ENCODE measurements around the gene RNASEH1. TPM values are rescaled to one million over a fixed set of nuclear protein-coding genes. Genes with fewer than 3 reads are reported as not detected.

The RNASEH1 gene
- total RNA-seq, 2 experiments from 2014 or later = 18.7 to 26.0 TPM

- POLR2A ChIA-PET = no interaction called here
Observed at GRCh38 chr2:3598197-3598910, 40.2 kb upstream of the RNASEH1 start.

GRCh38 chr2:3597567-3597966 lies 39.4 kb upstream of the RNASEH1 start:
- DNase-seq = no peak
- H3K9me3 Mint-ChIP-seq = no peaks in the 10 kb centered on the region
- ChIA-PET POLR2A (no interaction called here), CTCF (no interaction called here)
- no peak overlapping the region for H3K27ac Mint-ChIP-seq
- H3K27me3 Mint-ChIP-seq = no peaks in the 10 kb centered on the region
- H3K4me3 Mint-ChIP-seq = no peak overlapping the region
- peaks cover 15% of the 10 kb centered on the region for H3K4me1 Mint-ChIP-seq
- no peaks in the 10 kb centered on the region for H3K36me3 Mint-ChIP-seq (ENCODE audit: low read depth)

More at GRCh38 chr2:3598197-3598910, 40.2 kb upstream of the RNASEH1 start:
- H3K27me3 Mint-ChIP-seq = no peaks in the 10 kb centered on the region
- no peaks in the 10 kb centered on the region for H3K36me3 Mint-ChIP-seq (ENCODE audit: low read depth)
- DNase-seq = no peak
- H3K27ac Mint-ChIP-seq = no peak overlapping the region
- H3K4me3 Mint-ChIP-seq = no peak overlapping the region
- CTCF ChIA-PET = no interaction called here
- peaks cover 15% of the 10 kb centered on the region for H3K4me1 Mint-ChIP-seq
- no peaks in the 10 kb centered on the region for H3K9me3 Mint-ChIP-seq

GRCh38 chr2:3596901-3597417 lies 38.8 kb upstream of the RNASEH1 start:
- no peaks in the 10 kb centered on the region for H3K27me3 Mint-ChIP-seq
- DNase-seq = no peak
- no peak overlapping the region for H3K4me3 Mint-ChIP-seq
- no peaks in the 10 kb centered on the region for H3K36me3 Mint-ChIP-seq (ENCODE audit: low read depth)
- H3K27ac Mint-ChIP-seq = no peak overlapping the region
- ChIA-PET CTCF (no interaction called here), POLR2A (interaction anchor here (0.6 kb wide), 1 partner anchor 825 kb away, joined by 5 read pairs; no protein-coding TSS in a partner anchor)
- no peaks in the 10 kb centered on the region for H3K9me3 Mint-ChIP-seq
- peaks cover 15% of the 10 kb centered on the region for H3K4me1 Mint-ChIP-seq

GRCh38 chr2:3595985-3596384 lies 37.9 kb upstream of the RNASEH1 start:
- ChIA-PET POLR2A (interaction anchor here (0.6 kb wide), 1 partner anchor 824 kb away, joined by 5 read pairs; no protein-coding TSS in a partner anchor), CTCF (no interaction called here)
- Mint-ChIP-seq H3K27ac (no peak overlapping the region), H3K4me3 (no peak overlapping the region), H3K4me1 (peaks cover 15% of the 10 kb centered on the region), H3K9me3 (no peaks in the 10 kb centered on the region), H3K36me3 (ENCODE audit: low read depth) (no peaks in the 10 kb centered on the region), H3K27me3 (no peaks in the 10 kb centered on the region)
- DNase-seq = no peak

GRCh38 chr2:3595404-3595803 lies 37.3 kb upstream of the RNASEH1 start:
- POLR2A ChIA-PET = no interaction called here

GRCh38 chr2:3594493-3595281 lies 36.6 kb upstream of the RNASEH1 start, which contains the start of gene COLEC11:
Gene COLEC11 (plus strand): TSS chr2:3595112. CDS start chr2:3604341, 9,229 bp downstream.
- no peak within 1 kb of the TSS for H3K4me3 Mint-ChIP-seq
- CTCF ChIA-PET = no interaction called here
- no peaks in the 10 kb centered on the region for H3K27me3 Mint-ChIP-seq
- POLR2A ChIA-PET = no interaction called here
- H3K9me3 Mint-ChIP-seq = no peaks in the 10 kb centered on the region
- no peaks in the 10 kb centered on the region for H3K36me3 Mint-ChIP-seq (ENCODE audit: low read depth)
- peaks cover 15% of the 10 kb centered on the region for H3K4me1 Mint-ChIP-seq
- no peak for DNase-seq
- H3K27ac Mint-ChIP-seq = no peak within 1 kb of the TSS

More at GRCh38 chr2:3595404-3595803, 37.3 kb upstream of the RNASEH1 start:
- Mint-ChIP-seq H3K4me3 (no peak overlapping the region), H3K36me3 (ENCODE audit: low read depth) (no peaks in the 10 kb centered on the region), H3K9me3 (no peaks in the 10 kb centered on the region), H3K27ac (no peak overlapping the region), H3K4me1 (peaks cover 15% of the 10 kb centered on the region), H3K27me3 (no peaks in the 10 kb centered on the region)
- CTCF ChIA-PET = no interaction called here
- DNase-seq = no peak

- DNase-seq = no peak
- no peak overlapping the region for H3K4me3 Mint-ChIP-seq
- no peaks in the 10 kb centered on the region for H3K27me3 Mint-ChIP-seq
- H3K4me1 Mint-ChIP-seq = no peaks in the 10 kb centered on the region
- no peaks in the 10 kb centered on the region for H3K9me3 Mint-ChIP-seq
- POLR2A ChIA-PET = no interaction called here
- no peak overlapping the region for H3K27ac Mint-ChIP-seq
- peaks cover 7% of the 10 kb centered on the region for H3K36me3 Mint-ChIP-seq (ENCODE audit: low read depth)
- CTCF ChIA-PET = no interaction called here
Observed at GRCh38 chr2:3589086-3589485, 31.0 kb upstream of the RNASEH1 start.

- DNase-seq = no peak
- H3K27ac Mint-ChIP-seq = no peak overlapping the region
- no peaks in the 10 kb centered on the region for H3K27me3 Mint-ChIP-seq
- H3K36me3 Mint-ChIP-seq (ENCODE audit: low read depth) = peaks cover 11% of the 10 kb centered on the region
- H3K9me3 Mint-ChIP-seq = no peaks in the 10 kb centered on the region
- ChIA-PET POLR2A (no interaction called here), CTCF (interaction anchor here (0.6 kb wide), 1 partner anchor 91 kb away, joined by 6 read pairs; no protein-coding TSS in a partner anchor)
- no peak overlapping the region for H3K4me3 Mint-ChIP-seq
- no peaks in the 10 kb centered on the region for H3K4me1 Mint-ChIP-seq
Observed at GRCh38 chr2:3588084-3588483, 30.0 kb upstream of the RNASEH1 start.

GRCh38 chr2:3587432-3587831 lies 29.3 kb upstream of the RNASEH1 start:
- Mint-ChIP-seq H3K4me1 (no peaks in the 10 kb centered on the region), H3K27ac (no peak overlapping the region), H3K27me3 (no peaks in the 10 kb centered on the region), H3K4me3 (no peak overlapping the region), H3K9me3 (no peaks in the 10 kb centered on the region), H3K36me3 (ENCODE audit: low read depth) (peaks cover 15% of the 10 kb centered on the region)
- CTCF ChIA-PET = no interaction called here
- DNase-seq = no peak
- POLR2A ChIA-PET = no interaction called here

GRCh38 chr2:3587021-3587420 lies 28.9 kb upstream of the RNASEH1 start:
- Mint-ChIP-seq H3K9me3 (no peaks in the 10 kb centered on the region), H3K27ac (no peak overlapping the region), H3K27me3 (no peaks in the 10 kb centered on the region), H3K4me3 (no peak overlapping the region), H3K36me3 (ENCODE audit: low read depth) (peaks cover 15% of the 10 kb centered on the region), H3K4me1 (no peaks in the 10 kb centered on the region)
- CTCF ChIA-PET = no interaction called here
- no peak for DNase-seq
- POLR2A ChIA-PET = no interaction called here

GRCh38 chr2:3586220-3586619 lies 28.1 kb upstream of the RNASEH1 start:
- POLR2A ChIA-PET = interaction anchor here (0.5 kb wide), 1 partner anchor 23 kb away, joined by 3 read pairs; no protein-coding TSS in a partner anchor

GRCh38 chr2:3585261-3586109 lies 27.4 kb upstream of the RNASEH1 start:
- no peak overlapping the region for H3K27ac Mint-ChIP-seq
- peaks cover 20% of the 10 kb centered on the region for H3K36me3 Mint-ChIP-seq (ENCODE audit: low read depth)
- no peak for DNase-seq
- POLR2A ChIA-PET = interaction anchor here (0.5 kb wide), 1 partner anchor 24 kb away, joined by 3 read pairs; no protein-coding TSS in a partner anchor
- CTCF ChIA-PET = no interaction called here
- no peak overlapping the region for H3K4me3 Mint-ChIP-seq
- H3K4me1 Mint-ChIP-seq = peaks cover 5% of the 10 kb centered on the region
- no peaks in the 10 kb centered on the region for H3K27me3 Mint-ChIP-seq
- no peaks in the 10 kb centered on the region for H3K9me3 Mint-ChIP-seq

More at GRCh38 chr2:3586220-3586619, 28.1 kb upstream of the RNASEH1 start:
- Mint-ChIP-seq H3K4me3 (no peak overlapping the region), H3K27ac (no peak overlapping the region), H3K9me3 (no peaks in the 10 kb centered on the region), H3K27me3 (no peaks in the 10 kb centered on the region), H3K4me1 (peaks cover 4% of the 10 kb centered on the region), H3K36me3 (ENCODE audit: low read depth) (peaks cover 15% of the 10 kb centered on the region)
- no peak for DNase-seq
- CTCF ChIA-PET = no interaction called here

Data from activated CD4-positive, alpha-beta T cell treated with anti-CD3 and anti-CD28 coated beads, Interleukin-2, amount 10 ng/mL, durations not matched to agents 7 days and 5 days (primary cell).